Cardiac muscle cell (in vitro differentiated cells and primary cell): ENCODE measurements around the gene IFI6. TPM values are rescaled to one million over a fixed set of nuclear protein-coding genes. Genes with fewer than 3 reads are reported as not detected.

Experiments used
- DNase-seq, 2 donors: peaks; one replicate each; pipeline versions ENCODE4 v3.0.0 to v3.0.0-alpha.2; 2010 to 2017; ENCODE audit warnings: low read depth in 1 of 2, low spot score in 1 of 2
- H3K27ac ChIP-seq: fragments of 200-600 bp; sonication (generic); 2 replicates; pipeline ENCODE4 v1.5.1; 2016
- H3K27me3 ChIP-seq: fragments of 200-600 bp; sonication (generic); 2 replicates; pipeline ENCODE4 v1.6.0; 2016; ENCODE audit warnings: control low read depth
- H3K36me3 ChIP-seq: fragments of 200-600 bp; sonication (generic); 2 replicates; pipeline ENCODE4 v1.5.1; 2016; ENCODE audit warnings: control low read depth
- H3K4me1 ChIP-seq: fragments of 200-600 bp; sonication (generic); 2 replicates; pipeline ENCODE4 v1.8.1; 2017; ENCODE audit warnings: low read depth, mild to moderate bottlenecking, mixed run types
- H3K4me3 ChIP-seq: fragments of 200-600 bp; sonication (generic); 2 replicates; pipeline ENCODE4 v1.5.1; 2016; ENCODE audit warnings: mild to moderate bottlenecking
- H3K9me3 ChIP-seq: fragments of 200-600 bp; sonication (generic); 2 replicates; pipeline ENCODE4 v1.5.1; 2017; ENCODE audit warnings: low read depth, mild to moderate bottlenecking, control low read depth
- CTCF ChIP-seq: IDR thresholded peaks from 2 replicates; pipeline ENCODE4 v1.5.1; 2012; ENCODE audit warnings: low read depth, mild to moderate bottlenecking, low read length
- polyA plus RNA-seq: library from polyadenylated mRNA; unstranded; fragments of >200 nt; fragmentation: Nextera tagmentation; extraction: Ambion mirVana; gene quantifications from 2 replicates; pipeline ENCODE4 v1.2.1, GENCODE V29; 2016
- total RNA-seq: library from RNA; depleted of rRNA; stranded (reverse); fragments of >200 nt; gene quantifications from 2 replicates; pipeline ENCODE4 v1.2.3, GENCODE V29; 2016

IFI6 gene
- total and polyA plus RNA-seq, 2 experiments from 2014 or later = 30.4 to 35.2 TPM

- peak in 1 of 2 donors; percentile 69 for DNase-seq
- Histone ChIP-seq H3K36me3 (no peaks in the 10 kb centered on the region), H3K4me3 (no peak overlapping the region), H3K27ac (no peak overlapping the region), H3K27me3 (no peaks in the 10 kb centered on the region), H3K4me1 (peaks cover 8% of the 10 kb centered on the region), H3K9me3 (no peaks in the 10 kb centered on the region)
- no peak for TF ChIP-seq CTCF
These were observed 13.0 kb downstream of the IFI6 start for GRCh38 chr1:27658951-27659496.

GRCh38 chr1:27656157-27656893, 15.7 kb downstream of the IFI6 start:
- Histone ChIP-seq H3K4me3 (no peak overlapping the region), H3K9me3 (no peaks in the 10 kb centered on the region), H3K4me1 (peaks cover 13% of the 10 kb centered on the region), H3K27ac (no peak overlapping the region), H3K36me3 (no peaks in the 10 kb centered on the region), H3K27me3 (no peaks in the 10 kb centered on the region)
- DNase-seq = peak in 1 of 2 donors; percentile 63
- TF ChIP-seq CTCF = no peak

GRCh38 chr1:27655151-27655937, 16.6 kb downstream of the IFI6 start:
- Histone ChIP-seq H3K27me3 (no peaks in the 10 kb centered on the region), H3K4me3 (no peak overlapping the region), H3K36me3 (no peaks in the 10 kb centered on the region), H3K27ac (peak overlapping the region; percentile 82), H3K4me1 (peaks cover 18% of the 10 kb centered on the region), H3K9me3 (no peaks in the 10 kb centered on the region)
- DNase-seq = no peak
- no peak for TF ChIP-seq CTCF

- no peak overlapping the region for H3K27ac ChIP-seq
- H3K27me3 ChIP-seq = no peaks in the 10 kb centered on the region
- no peak overlapping the region for H3K4me3 ChIP-seq
- peaks cover 23% of the 10 kb centered on the region for H3K4me1 ChIP-seq
- H3K36me3 ChIP-seq = no peaks in the 10 kb centered on the region
- DNase-seq = no peak
- TF ChIP-seq CTCF = no peak
- H3K9me3 ChIP-seq = no peaks in the 10 kb centered on the region
These were observed 19.7 kb downstream of the IFI6 start for GRCh38 chr1:27652111-27652864.

GRCh38 chr1:27650539-27651175, 21.3 kb downstream of the IFI6 start:
- no peak for TF ChIP-seq CTCF
- Histone ChIP-seq H3K4me1 (peaks cover 23% of the 10 kb centered on the region), H3K9me3 (no peaks in the 10 kb centered on the region), H3K27ac (peak overlapping the region; percentile 46), H3K4me3 (no peak overlapping the region), H3K36me3 (no peaks in the 10 kb centered on the region), H3K27me3 (no peaks in the 10 kb centered on the region)
- DNase-seq = peak; percentile 58 to 83
